Activated CD4-positive, alpha-beta memory T cell treated with anti-CD3 and anti-CD28 coated beads for 36 hours (primary cell): ENCODE measurements around the gene C10orf120. TPM values are rescaled to one million over a fixed set of nuclear protein-coding genes. Genes with fewer than 3 reads are reported as not detected.

Experiments used
- CTCF ChIA-PET: fragments of 350-600 bp; sonication (Branson Sonifier 250); formaldehyde crosslinking; loops from one replicate; lab custom pipeline; 2021; ENCODE audit warnings: antibody characterized with exemption, inconsistent platforms; lab: Charles Lee
- POLR2A ChIA-PET: fragments of 350-600 bp; sonication (Branson Sonifier 250); formaldehyde crosslinking; loops from one replicate; lab custom pipeline; 2021; ENCODE audit warnings: antibody characterized with exemption; lab: Charles Lee
- DNase-seq: peaks from one replicate; pipeline ENCODE4 v3.0.0-alpha.2; 2020
- H3K27ac Mint-ChIP-seq: one replicate; pipeline ENCODE4 v1.8.0; 2021; ENCODE audit warnings: mixed read lengths
- H3K27me3 Mint-ChIP-seq: one replicate; pipeline ENCODE4 v1.8.0; 2021; ENCODE audit warnings: mixed read lengths
- H3K36me3 Mint-ChIP-seq: one replicate; pipeline ENCODE4 v1.8.0; 2021; ENCODE audit warnings: mixed read lengths
- H3K4me1 Mint-ChIP-seq: one replicate; pipeline ENCODE4 v1.8.0; 2021; ENCODE audit warnings: low read depth, mixed read lengths
- H3K4me3 Mint-ChIP-seq: one replicate; pipeline ENCODE4 v1.8.0; 2021; ENCODE audit warnings: mild to moderate bottlenecking, mixed read lengths
- H3K9me3 Mint-ChIP-seq: one replicate; pipeline ENCODE4 v1.8.0; 2021; ENCODE audit warnings: mixed read lengths
- intact Hi-C: fragments of 100-400 bp; cut with micrococcal nuclease; formaldehyde crosslinking; loops from one replicate; pipeline ENCODE4 v1.15.1; 2023
- total RNA-seq, 2 experiments: library from RNA; stranded (reverse); gene quantifications; one replicate each; pipeline ENCODE4 v1.2.3, GENCODE V29; 2021

Gene C10orf120
- not detected for total RNA-seq

DNA sequence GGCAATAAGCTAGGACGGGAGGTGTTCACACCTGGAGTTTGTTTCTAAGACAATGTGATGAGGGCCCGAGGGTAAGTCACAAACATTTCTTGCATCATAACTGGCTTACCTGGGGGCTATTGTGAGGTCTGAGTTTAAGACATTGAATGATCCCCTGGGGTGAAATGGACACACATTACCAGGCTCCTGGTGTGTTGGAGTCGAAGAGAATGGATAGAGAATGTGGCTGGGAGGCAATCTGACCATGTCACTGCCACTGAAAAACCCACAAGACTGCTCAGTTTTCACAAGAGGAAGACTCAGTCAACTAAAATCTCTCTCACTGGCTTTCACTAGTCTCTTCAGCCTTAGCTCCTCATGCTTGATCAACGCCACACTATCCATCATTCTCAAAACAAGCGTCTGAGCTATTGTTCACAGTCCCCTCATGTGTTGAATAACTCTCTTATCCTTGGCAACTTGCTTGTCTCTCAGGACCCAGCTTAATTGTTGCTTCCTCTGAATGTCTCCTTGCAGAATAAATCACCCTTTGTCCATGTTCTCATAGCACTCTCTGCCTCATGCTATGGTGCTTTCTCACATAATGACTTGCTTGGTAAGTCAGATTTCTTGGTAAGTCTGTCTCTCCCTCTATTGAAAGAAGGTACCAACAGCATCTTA is at the start of gene C10orf120:
Gene C10orf120 (minus strand): TSS at position 51 of the 660 bp plus-strand sequence. CDS start 56 bp downstream, outside the sequence.
- Mint-ChIP-seq H3K27ac (no peak within 1 kb of the TSS), H3K4me3 (no peak within 1 kb of the TSS), H3K9me3 (no peaks in the 10 kb centered on the region), H3K27me3 (peaks cover 11% of the 10 kb centered on the region), H3K4me1 (no peaks in the 10 kb centered on the region), H3K36me3 (no peaks in the 10 kb centered on the region)
- intact Hi-C loops: no loop called here
- CTCF ChIA-PET: no interaction called here
- POLR2A ChIA-PET: no interaction called here
- DNase-seq: no peak

DNA sequence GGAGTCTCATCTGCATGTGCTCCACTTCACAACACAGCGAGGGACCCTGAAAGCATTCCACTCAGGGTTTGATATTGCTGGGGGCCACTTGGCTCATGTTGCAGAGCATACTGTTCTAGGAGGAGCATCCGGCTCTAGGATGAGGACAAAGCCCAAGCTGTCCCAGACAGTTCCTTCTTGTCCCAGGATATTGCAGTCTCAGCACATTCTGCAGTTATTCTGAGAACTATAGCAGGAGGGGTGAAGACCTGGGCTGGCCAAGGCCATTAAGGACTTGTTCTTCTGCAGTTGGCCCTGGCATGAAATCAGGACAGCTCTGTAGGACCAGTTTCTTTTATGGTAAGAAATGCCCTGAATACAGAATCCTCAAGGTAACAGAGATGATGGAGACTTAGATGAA is 48.9 kb upstream of the C10orf120 start:
- peaks cover 8% of the 10 kb centered on the region for H3K27me3 Mint-ChIP-seq
- CTCF ChIA-PET: no interaction called here
- no peaks in the 10 kb centered on the region for H3K36me3 Mint-ChIP-seq
- no peaks in the 10 kb centered on the region for H3K4me1 Mint-ChIP-seq
- intact Hi-C loops: no loop called here
- DNase-seq: no peak
- no peak overlapping the region for H3K4me3 Mint-ChIP-seq
- no peak overlapping the region for H3K27ac Mint-ChIP-seq
- no peaks in the 10 kb centered on the region for H3K9me3 Mint-ChIP-seq
- POLR2A ChIA-PET: no interaction called here

DNA sequence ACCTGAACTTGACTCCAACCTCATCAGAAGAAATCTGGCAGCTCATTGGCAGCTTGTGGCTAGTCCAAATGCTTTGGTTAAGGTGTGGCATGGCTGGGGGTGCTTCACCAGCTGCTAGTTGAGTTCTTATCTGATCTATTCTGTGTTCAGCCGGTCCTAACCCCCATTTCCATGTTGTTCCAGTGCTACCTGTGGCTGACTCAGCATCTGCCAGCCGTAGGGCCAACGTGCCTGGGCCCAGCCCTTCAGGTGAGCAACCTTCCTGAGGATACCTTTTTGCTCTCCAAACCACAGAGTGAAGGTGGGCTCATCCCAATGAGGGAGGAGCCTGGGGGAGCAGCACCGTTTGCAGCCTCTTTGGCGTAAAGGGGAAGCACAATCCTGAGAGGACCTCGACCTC is 46.8 kb upstream of the C10orf120 start:
- no peak overlapping the region for H3K27ac Mint-ChIP-seq
- POLR2A ChIA-PET: no interaction called here
- H3K4me3 Mint-ChIP-seq: no peak overlapping the region
- no peaks in the 10 kb centered on the region for H3K4me1 Mint-ChIP-seq
- CTCF ChIA-PET: no interaction called here
- intact Hi-C loops: no loop called here
- no peaks in the 10 kb centered on the region for H3K9me3 Mint-ChIP-seq
- no peaks in the 10 kb centered on the region for H3K36me3 Mint-ChIP-seq
- H3K27me3 Mint-ChIP-seq: peaks cover 9% of the 10 kb centered on the region
- no peak for DNase-seq

DNA sequence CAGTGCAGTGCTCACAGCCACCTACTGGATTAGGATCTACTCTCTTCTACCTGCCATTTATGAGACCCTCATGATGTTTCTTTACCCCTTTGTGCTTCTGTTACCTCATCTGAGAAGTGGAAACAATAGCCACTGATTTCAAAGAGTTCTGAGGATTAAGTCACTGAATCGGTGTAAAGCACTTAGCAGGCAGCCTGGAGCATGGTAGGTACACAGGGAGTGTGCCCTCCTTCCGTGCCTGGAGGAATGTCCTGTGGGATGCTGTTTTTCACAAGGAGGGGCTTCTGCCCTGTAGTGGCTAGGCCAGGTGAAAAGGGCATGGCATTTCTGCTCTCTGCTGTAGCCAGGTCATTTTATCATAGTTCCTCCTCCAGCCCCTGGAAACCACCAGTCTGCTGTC is 44.6 kb upstream of the C10orf120 start:
- no peak overlapping the region for H3K4me3 Mint-ChIP-seq
- H3K27ac Mint-ChIP-seq: no peak overlapping the region
- POLR2A ChIA-PET: no interaction called here
- intact Hi-C loops: no loop called here
- no peaks in the 10 kb centered on the region for H3K9me3 Mint-ChIP-seq
- no peaks in the 10 kb centered on the region for H3K4me1 Mint-ChIP-seq
- no peak for DNase-seq
- H3K27me3 Mint-ChIP-seq: peaks cover 12% of the 10 kb centered on the region
- CTCF ChIA-PET: no interaction called here
- no peaks in the 10 kb centered on the region for H3K36me3 Mint-ChIP-seq

DNA sequence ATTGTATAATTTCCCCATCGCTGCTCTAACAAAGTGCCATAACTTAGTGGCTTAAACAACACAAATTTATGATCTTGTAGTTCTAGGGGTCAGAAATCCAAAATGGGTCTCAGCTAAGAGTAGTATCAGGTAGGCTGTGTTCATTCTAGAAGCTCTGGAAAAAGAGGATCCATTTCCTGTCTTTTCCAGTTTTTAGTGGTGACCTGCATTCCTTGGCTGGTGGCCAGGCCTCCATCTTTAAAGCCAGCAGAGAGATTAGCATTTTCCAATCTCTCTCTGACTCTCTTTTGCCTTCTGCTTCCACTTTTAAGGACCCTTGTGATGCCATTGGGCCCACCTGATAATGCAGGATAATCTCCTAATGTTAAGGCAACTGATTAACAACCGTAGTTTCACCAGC is 41.0 kb upstream of the C10orf120 start:
- Mint-ChIP-seq H3K27ac (no peak overlapping the region), H3K4me3 (no peak overlapping the region), H3K36me3 (no peaks in the 10 kb centered on the region), H3K9me3 (no peaks in the 10 kb centered on the region), H3K4me1 (no peaks in the 10 kb centered on the region), H3K27me3 (peaks cover 10% of the 10 kb centered on the region)
- DNase-seq: no peak
- POLR2A ChIA-PET: no interaction called here
- CTCF ChIA-PET: no interaction called here
- intact Hi-C loops: no loop called here

DNA sequence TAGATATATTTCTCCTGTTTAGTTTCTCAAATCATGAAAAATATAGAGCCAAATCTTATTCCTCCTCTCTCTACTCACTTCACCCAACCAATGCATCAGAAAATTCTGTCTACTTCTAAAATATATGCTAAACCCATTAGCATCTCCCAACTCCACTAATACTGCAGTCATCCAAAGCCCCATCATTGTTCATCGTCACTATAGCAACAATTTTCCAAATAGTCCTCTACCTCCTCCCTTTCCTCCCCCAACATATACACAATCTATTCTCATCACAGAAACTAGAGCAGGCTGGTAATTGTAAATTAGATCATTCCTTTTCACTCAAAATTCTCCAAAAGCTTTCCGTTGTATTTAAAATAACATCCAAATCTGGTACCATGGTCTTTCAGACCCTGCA is 38.4 kb upstream of the C10orf120 start:
- Mint-ChIP-seq H3K9me3 (no peaks in the 10 kb centered on the region), H3K27ac (no peak overlapping the region), H3K4me1 (no peaks in the 10 kb centered on the region), H3K27me3 (peaks cover 12% of the 10 kb centered on the region), H3K36me3 (no peaks in the 10 kb centered on the region), H3K4me3 (no peak overlapping the region)
- intact Hi-C loops: no loop called here
- no peak for DNase-seq
- ChIA-PET POLR2A (no interaction called here), CTCF (no interaction called here)

DNA sequence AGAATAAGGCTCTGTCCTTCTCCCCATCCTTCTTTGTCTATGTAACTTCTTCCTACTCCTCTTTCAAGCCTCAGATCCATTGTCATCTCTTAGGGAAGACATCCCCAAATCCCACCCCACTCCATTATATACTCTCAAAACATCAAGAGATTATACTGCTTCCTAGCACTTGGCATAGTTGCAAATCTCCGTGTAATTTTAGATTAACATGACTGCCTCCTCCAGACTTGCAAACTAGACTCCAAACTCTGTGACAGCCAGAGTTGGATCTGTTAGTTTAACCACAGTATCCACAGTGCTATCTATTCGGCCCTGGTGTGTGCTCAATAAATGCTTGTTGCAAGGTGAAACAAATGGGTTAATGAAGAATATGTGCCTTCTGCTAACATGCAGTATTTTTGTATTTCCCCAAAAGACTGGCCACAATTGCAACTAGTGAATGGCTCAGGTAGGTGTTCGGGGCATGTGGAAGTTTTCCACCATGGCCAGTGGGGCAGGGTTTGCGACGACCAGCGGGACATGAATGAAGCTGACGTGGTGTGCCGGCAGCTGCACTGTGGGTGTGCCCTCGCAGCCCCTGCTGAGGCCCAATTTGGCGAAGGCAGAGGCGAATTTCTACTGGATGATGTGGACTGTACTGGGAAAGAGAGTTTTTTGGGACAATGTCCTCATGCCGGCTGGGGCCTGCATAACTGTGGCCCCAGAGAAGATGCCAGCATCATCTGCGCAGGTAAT is 34.5 kb upstream of the C10orf120 start:
- ChIA-PET POLR2A (no interaction called here), CTCF (no interaction called here)
- intact Hi-C loops: no loop called here
- no peak overlapping the region for H3K4me3 Mint-ChIP-seq
- peaks cover 17% of the 10 kb centered on the region for H3K27me3 Mint-ChIP-seq
- H3K4me1 Mint-ChIP-seq: no peaks in the 10 kb centered on the region
- no peak for DNase-seq
- H3K27ac Mint-ChIP-seq: no peak overlapping the region
- no peaks in the 10 kb centered on the region for H3K9me3 Mint-ChIP-seq
- no peaks in the 10 kb centered on the region for H3K36me3 Mint-ChIP-seq

DNA sequence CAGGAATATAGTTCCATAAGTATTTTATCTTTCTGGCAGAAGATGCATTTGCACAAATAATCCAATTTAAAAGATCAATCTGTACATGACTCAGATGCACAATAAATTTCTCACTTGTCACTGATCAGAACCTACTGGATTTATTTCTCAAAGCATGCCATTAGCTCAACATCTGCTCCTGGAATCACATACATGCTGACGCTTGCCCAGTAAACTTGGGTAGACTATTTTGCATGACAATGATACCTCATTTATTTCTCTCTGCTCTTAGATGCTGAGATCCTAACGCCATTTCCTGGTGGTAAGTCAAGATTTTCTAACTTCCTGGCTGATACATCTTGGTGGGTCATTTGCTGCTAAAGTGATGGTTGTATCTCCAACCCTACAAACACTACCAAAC is 33.8 kb upstream of the C10orf120 start:
- DNase-seq: no peak
- Mint-ChIP-seq H3K9me3 (no peaks in the 10 kb centered on the region), H3K4me3 (no peak overlapping the region), H3K27me3 (peaks cover 17% of the 10 kb centered on the region), H3K4me1 (no peaks in the 10 kb centered on the region), H3K36me3 (no peaks in the 10 kb centered on the region), H3K27ac (no peak overlapping the region)
- POLR2A ChIA-PET: no interaction called here
- intact Hi-C loops: no loop called here
- CTCF ChIA-PET: no interaction called here

DNA sequence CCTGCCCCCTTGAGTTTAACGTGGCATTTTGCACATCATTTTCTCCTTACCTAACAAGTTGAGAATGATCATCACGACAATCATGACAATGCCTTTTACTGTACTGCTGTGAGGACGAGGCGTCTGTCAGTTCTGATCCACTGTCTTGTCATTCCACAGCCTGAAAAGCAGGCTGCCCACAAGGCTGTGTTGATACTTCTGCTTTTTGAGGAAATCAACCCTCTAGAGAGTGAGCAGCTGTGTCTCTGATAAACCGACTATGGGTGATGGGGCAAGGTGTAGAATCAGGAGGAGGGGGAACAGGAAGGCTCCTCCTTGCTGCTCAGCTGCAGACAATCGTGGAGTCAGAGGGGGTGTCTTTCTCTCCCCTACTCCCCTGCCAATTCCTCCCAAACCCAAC is 30.6 kb upstream of the C10orf120 start:
- Mint-ChIP-seq H3K36me3 (no peaks in the 10 kb centered on the region), H3K4me3 (no peak overlapping the region), H3K4me1 (no peaks in the 10 kb centered on the region), H3K9me3 (no peaks in the 10 kb centered on the region), H3K27me3 (peaks cover 18% of the 10 kb centered on the region), H3K27ac (no peak overlapping the region)
- no peak for DNase-seq
- ChIA-PET CTCF (no interaction called here), POLR2A (no interaction called here)
- intact Hi-C loops: no loop called here

DNA sequence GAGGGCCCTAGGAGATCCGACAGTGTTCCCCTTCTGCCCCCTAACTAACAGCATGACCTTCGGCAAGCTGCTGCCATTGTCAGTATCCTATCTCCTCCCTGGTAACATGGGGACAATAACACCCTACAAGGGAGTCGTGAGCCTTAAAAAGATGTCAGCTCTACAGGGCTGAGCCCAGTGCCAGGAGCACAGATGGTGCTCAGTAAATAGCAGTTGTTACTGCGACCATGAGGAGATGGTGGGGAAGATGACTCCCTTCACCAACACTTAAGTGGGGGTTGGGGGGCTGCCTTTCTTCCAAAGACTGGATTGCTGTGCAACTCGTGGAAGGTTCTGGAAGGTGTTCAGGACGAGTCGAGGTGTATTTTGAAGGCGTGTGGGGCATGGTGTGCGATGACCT is 29.5 kb upstream of the C10orf120 start:
- POLR2A ChIA-PET: no interaction called here
- peaks cover 15% of the 10 kb centered on the region for H3K27me3 Mint-ChIP-seq
- intact Hi-C loops: no loop called here
- H3K27ac Mint-ChIP-seq: no peak overlapping the region
- CTCF ChIA-PET: no interaction called here
- no peaks in the 10 kb centered on the region for H3K4me1 Mint-ChIP-seq
- H3K4me3 Mint-ChIP-seq: no peak overlapping the region
- no peaks in the 10 kb centered on the region for H3K36me3 Mint-ChIP-seq
- H3K9me3 Mint-ChIP-seq: no peaks in the 10 kb centered on the region
- no peak for DNase-seq

DNA sequence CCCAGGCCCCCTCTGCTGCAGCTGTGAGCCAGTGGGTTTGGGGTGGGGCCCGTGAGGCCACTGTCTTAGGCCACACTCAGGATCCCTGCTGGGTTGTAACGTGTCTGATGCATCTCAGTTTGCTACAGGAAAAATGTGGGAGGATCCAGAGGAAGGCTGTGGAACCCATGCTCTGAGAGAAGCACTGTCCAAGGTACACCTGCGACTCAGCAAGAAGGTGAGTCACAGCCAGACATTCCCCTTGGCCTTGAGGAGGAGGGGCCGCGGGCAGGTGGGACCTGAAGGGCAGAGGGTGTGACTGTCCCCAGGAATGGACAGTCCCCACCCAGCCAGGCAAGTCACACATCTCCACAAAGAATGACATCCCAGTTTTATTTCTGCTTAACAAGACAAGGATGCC is 27.8 kb upstream of the C10orf120 start:
- no peak overlapping the region for H3K4me3 Mint-ChIP-seq
- no peak for DNase-seq
- POLR2A ChIA-PET: no interaction called here
- CTCF ChIA-PET: no interaction called here
- H3K36me3 Mint-ChIP-seq: no peaks in the 10 kb centered on the region
- no peak overlapping the region for H3K27ac Mint-ChIP-seq
- intact Hi-C loops: no loop called here
- no peaks in the 10 kb centered on the region for H3K9me3 Mint-ChIP-seq
- H3K4me1 Mint-ChIP-seq: no peaks in the 10 kb centered on the region
- peaks cover 12% of the 10 kb centered on the region for H3K27me3 Mint-ChIP-seq

DNA sequence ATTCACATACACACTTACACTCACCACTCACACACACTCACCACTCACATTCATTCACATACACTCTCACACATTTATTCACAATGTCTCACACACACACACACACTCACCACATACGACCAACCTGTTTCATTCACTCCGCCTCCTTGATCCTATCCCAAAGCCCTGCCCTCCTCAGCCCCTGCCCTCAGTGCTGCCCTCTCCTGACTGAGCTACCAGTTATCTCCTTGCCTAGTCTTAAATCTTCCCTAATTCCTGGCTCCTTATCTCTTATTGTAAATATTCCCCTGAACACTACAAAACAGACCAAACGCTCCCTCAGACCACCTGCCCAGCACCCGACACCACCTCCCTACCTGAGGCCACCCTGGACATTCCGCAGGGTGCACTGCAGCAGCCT is 26.1 kb upstream of the C10orf120 start:
- CTCF ChIA-PET: no interaction called here
- H3K4me3 Mint-ChIP-seq: no peak overlapping the region
- POLR2A ChIA-PET: no interaction called here

DNA sequence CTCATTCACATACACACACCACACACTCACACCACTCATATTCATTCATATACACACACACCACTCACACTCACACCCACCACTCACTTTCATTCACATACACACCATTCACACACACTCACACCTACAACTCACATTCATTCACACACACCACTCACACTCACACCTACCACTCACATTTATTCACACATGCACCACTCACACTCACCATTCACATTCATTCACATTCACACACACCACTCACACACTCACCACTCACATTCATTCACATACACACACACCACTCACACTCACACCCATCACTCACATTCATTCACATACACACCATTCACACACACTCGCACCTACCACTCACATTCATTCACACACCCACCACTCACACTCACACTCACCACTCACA is 25.4 kb upstream of the C10orf120 start:
- Mint-ChIP-seq H3K27ac (no peak overlapping the region), H3K27me3 (peaks cover 9% of the 10 kb centered on the region), H3K9me3 (no peaks in the 10 kb centered on the region), H3K36me3 (no peaks in the 10 kb centered on the region), H3K4me1 (no peaks in the 10 kb centered on the region), H3K4me3 (no peak overlapping the region)
- intact Hi-C loops: no loop called here
- ChIA-PET CTCF (no interaction called here), POLR2A (no interaction called here)
- no peak for DNase-seq

More for the DNA sequence above, 26.1 kb upstream of the C10orf120 start:
- H3K4me1 Mint-ChIP-seq: no peaks in the 10 kb centered on the region
- H3K27ac Mint-ChIP-seq: no peak overlapping the region
- DNase-seq: no peak
- H3K9me3 Mint-ChIP-seq: no peaks in the 10 kb centered on the region
- no peaks in the 10 kb centered on the region for H3K36me3 Mint-ChIP-seq
- intact Hi-C loops: no loop called here
- H3K27me3 Mint-ChIP-seq: peaks cover 8% of the 10 kb centered on the region
